Fibroblast of skin of back (primary cell): ENCODE results near the gene EXOC6.
"Not testable (repeated sequence)": the region's sequence is repeated elsewhere in the genome, so short reads cannot be mapped to it uniquely, and the experiment has no call there.

ENCODE experiments used
- DNase-seq: peaks from one replicate; pipeline ENCODE4 v3.0.0-alpha.2; 2013

The EXOC6 gene

DNA sequence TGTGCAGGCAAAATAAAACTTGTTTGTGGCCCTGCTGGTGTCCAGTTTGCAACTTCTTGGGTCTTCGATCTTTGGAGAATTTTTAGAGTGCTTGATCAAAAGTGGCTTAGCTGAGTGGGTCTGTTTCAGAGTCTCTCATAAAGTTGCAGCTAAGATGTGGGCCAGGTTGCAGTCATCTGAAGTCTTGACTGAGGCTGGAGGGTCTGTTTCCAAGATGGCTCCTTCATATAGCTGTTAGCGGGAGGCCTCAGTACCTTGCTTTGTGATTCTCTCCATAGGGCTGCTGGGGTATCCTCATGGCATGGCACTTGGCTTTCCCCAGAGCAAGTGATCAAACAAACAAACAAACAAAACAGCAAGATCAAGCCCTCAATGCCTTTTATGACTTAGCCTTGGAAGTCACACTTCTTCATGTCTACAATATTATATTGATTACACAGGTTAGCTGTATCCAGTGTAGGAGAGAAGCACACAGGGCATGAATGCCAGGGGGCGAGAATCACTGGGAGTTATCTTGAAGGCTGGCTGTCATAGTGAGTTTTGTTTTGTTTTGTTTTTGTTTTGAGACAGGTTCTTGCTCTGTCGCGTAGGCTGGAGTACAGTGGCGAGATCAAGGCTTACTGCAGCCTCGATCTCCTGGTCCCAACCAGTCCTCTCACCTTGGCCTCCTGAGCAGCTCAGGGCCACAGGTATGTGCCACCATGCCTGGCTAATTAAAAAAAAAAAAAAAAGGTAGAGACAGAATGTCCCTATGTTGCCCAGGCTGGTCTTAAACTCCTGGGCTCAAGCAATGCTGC lies 235.6 kb downstream of the EXOC6 start:
- DNase-seq, result no peak

DNA sequence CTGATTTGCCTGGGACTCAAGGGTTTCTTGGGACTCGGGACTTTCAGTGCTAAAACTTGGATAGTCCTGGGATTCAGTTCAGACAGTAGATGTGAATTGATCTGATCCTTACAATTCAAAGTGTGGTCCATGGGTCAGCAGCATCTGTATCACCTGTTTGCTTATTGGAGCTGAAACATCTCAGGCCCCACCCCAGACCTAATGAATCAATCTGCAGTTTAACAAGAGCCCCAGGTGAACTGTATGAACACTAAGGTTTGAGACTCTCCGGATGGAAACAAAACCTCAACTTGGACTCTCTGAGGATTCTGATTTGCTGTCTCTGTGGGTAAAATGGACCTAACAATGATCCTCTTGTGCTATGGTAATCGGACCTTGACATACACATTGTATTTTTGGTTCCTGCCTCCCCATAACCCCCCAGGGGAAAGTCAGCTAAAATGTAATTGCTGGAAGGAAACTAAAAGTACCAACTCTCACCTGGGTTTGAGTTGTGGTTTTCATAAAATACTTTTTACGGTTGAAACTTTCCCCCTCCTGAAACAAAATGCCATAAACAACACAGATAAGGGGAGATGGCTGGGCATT lies 237.0 kb downstream of the EXOC6 start:
- DNase-seq, result no peak

DNA sequence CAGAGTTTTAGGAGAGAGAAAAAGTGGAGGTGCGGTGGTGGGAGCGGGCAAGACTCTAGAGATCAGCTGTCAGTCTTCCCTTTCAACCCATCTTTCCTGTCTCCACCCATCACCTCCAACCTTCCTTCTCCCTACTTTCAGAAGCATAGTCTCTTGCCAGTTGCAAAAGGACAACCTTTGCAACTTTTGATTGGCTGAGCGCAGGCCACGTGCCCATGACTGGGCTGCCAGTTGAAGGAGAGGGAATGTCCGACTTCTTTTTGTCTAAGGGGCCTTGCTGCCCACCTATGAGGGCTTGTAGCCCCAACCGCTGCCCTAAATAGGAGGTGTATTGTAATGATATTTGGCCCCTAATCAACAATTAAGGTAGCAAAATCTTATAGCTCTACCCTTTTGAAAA lies 238.0 kb downstream of the EXOC6 start:
- no peak for DNase-seq

DNA sequence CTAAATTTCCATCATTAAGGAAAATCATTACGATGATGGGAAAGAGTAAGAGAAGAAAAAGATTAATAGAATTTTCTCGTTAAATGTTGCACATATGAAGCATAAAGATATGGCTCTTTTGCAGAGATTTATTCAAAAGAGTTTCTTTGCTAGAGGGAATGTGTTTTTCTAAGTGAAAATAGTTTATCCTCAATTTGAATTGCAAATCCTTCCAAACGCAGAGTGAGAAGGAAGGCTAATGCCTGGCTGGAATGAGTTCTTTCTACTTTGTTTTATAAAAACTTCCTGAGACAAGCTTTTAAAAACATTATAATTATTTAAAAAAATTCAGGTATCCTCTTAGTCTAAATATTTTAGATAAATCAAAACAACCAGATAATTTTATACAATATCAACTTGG lies 239.5 kb downstream of the EXOC6 start:
- DNase-seq, result no peak

DNA sequence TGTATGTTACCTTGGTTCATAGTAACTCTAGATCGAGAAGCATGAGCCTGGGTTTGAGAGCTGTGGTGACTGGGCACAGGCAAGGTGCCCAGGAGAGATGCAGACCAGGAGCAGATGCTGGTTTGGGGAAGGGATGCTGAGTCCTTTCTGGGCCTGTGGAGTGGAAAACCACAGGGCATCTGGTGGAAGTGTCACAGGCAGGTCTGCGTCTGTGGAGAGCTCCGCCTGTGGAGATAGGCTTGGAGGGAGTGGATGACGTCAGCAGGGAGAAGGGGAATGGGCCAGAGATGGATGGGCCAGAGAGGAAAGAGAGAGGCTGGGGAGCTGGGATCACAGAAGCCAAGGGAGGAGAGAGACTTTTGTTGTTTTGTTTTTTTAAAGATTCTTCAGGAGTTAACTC lies 240.1 kb downstream of the EXOC6 start:
- DNase-seq, result no peak

DNA sequence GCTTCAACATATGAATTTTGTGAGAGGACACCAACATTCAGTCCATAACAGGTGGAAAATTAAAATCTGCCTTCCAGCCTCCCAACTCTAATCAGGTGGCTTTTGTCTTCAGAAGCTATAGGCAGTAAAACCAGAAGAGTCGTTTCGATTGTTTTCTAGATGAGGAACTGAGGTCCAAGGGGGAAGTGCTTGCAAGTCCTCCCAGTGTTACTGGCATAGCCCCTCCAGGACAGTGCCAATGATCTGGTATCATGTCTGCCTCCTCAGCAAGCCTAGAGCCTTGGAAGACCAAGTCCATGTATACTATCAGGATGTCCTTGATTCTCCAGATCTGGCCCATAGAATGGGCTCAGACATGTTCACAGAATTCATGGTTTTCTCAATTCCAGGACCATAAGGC lies 242.3 kb downstream of the EXOC6 start:
- no peak for DNase-seq

DNA sequence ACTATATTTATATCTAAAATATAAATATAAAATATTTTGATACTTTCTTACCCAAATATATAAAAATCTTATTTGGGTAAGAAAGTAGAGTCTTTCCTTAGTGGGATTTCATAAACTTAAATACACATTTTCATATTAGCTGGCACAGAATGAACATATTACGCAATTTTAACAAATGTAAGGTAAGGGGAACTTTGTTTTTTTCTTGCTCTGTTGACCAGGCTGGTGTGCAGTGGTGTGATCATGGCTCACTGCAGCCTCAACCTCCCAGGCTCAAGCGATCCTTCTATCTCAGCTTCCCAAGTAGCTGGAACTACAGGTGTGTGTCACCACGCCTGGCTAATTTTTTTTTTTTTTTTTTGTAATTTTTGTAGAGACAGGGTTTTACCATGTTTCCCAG lies 243.6 kb downstream of the EXOC6 start:
- no peak for DNase-seq

DNA sequence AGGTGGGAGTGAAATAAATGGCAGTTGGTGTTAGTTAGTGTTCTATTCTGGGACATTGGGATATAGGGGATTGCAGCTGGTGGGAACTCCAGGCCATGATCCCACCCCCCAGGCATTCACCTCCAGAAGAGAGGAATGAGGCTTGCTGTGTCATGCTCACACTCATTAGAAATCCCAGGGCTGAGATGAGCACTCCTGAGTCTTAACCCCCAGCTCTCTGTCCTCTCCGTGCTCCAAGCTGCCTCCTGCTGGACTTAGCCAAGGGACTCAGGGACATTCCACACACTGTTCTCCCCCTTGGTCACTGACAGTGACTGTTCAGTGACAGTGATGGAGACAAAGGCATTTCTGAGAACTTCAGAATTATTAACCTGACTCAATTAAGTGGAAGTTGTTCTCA lies 246.9 kb downstream of the EXOC6 start:
- DNase-seq, result no peak

DNA sequence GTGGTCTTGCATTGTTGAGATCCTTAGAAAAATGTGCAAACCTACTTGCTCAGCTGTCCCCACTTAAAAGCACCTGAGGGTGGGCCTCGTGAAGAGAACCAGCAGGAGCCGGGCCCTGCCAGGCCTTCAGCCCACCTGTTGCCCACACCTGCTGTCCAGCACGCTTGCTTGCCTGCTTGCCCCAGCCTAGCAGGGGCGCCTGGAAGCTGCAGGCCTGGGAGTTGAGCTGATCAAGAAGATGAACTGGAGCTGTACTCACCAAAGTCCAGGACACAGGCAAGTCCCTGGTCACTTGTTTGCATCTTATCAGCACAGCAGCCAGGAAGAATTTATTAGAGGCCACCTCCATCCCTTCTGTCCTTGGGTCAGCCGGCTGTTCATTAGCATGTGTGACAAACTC lies 248.6 kb downstream of the EXOC6 start:
- DNase-seq, result no peak

DNA sequence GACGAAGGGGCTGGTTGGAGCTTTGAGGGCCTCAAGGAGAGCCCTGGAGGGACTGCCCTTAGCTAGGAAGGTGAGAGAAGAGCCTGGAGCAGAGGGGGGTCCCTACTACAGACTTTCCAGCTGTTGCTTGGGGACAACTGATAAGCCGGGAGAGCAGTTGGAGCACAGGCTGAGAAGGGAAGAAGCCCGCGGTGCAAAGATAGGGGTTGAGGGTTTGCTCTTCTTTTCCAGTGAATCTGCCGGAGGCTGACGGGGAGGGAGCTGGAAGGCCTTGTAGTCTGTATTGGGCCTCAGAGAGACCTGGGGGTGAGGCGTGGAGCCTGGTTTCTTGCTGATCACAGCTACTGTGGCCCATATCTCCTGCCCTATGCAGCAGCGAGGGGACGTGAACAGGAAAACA lies 249.1 kb downstream of the EXOC6 start:
- DNase-seq, result no peak

DNA sequence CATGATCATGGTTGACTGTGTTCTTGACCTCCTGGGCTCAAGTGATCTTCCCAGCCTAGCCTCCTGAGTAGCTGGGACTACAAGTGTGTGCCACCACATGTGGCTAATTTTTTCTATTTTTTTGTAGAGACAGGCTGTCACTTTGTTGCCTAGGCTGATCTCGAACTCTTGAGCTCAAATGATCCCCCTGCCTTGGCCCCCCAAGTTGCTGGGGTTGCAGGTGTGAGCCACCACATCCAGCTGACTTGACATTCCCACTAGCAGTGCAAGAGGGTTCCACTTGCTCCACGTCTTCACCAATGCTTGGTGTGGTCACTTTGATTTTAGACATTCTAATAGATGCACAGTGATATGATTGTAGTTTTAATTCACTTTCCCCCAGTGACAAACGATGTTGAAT lies 250.5 kb downstream of the EXOC6 start:
- DNase-seq, result no peak

DNA sequence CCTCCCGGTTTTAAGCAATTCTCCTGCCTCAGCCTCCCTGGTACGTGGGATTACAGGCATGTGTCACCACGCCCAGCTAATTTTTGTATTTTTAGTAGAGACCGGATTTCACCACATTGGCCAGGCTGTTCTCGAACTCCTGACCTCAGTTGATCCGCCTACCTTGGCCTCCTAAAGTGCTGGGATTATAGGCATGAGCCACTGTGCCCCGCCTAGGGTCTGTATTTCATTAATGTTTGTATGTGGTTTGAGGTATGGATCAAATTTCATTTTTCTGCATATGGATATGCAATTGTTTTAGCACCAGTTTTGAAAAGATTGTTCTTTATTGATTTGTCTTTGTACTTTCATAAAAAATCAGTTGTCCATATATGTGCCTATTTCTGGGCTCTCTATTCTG lies 251.3 kb downstream of the EXOC6 start:
- DNase-seq, result no peak

DNA sequence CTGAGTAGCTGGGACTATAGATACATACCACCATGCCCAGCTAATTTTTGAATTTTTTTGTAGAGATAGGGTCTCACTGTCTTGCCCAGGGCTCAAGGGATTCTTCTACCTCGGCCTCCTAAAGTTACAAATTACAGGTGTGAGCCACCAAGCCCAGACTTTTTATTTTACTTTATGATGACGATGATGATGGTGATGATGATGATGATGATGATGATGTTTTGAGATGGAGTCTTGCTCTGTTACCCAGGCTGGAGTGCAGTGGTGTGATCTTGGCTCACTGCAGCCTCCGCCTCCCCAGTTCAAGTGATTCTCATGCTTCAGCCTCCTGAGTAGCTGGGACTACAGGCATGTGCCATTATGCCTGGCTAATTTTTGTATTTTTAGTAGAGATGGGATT lies 252.8 kb downstream of the EXOC6 start:
- not testable (repeated sequence) for DNase-seq

DNA sequence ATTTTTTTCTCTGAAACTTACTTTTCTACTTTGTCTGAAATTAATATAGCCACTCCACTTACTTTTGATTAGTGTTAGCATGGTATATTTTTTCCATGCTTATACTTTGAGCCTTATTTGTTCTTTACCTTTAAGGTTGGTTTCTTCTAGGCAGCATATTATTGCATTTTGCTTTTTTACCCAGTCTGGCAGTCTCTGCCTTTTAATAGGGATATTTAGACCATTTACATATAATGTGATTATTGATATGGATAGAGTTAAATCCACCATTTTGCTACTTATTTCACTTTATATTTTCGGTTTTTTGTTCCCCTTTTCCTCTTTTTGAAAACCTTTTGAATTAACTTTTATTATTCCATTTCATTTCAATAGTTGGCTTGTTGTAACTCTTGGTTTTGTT lies 255.6 kb downstream of the EXOC6 start:
- DNase-seq, result no peak

DNA sequence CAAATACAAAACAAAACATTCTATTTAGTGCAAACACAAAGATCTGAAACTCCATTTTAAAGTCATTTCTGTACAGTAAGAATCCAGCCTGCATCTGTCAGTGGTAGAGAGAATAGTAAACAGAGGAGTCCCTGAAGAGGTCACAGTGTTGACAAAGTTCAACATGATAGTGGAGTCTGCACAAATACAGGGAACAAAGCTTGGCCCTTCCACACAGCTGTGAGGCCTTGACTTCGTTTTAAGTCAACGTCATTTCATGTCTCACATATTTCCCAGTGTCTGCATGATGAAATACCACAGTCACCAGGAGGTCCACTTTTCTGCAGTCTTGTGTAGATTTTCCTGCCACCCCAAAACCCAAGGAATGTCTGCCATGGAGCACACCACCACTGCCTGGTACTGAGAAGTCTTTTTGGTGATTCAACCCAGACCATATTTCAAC lies 258.3 kb downstream of the EXOC6 start:
- DNase-seq, result peak; percentile 83
